ENCODE results near the gene MATN3.

- TF ChIP-seq, protein P1, sequence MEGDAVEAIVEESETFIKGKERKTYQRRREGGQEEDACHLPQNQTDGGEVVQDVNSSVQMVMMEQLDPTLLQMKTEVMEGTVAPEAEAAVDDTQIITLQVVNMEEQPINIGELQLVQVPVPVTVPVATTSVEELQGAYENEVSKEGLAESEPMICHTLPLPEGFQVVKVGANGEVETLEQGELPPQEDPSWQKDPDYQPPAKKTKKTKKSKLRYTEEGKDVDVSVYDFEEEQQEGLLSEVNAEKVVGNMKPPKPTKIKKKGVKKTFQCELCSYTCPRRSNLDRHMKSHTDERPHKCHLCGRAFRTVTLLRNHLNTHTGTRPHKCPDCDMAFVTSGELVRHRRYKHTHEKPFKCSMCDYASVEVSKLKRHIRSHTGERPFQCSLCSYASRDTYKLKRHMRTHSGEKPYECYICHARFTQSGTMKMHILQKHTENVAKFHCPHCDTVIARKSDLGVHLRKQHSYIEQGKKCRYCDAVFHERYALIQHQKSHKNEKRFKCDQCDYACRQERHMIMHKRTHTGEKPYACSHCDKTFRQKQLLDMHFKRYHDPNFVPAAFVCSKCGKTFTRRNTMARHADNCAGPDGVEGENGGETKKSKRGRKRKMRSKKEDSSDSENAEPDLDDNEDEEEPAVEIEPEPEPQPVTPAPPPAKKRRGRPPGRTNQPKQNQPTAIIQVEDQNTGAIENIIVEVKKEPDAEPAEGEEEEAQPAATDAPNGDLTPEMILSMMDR (conservative IDR thresholded peaks at IDR 0.05 in 1 of 2, IDR thresholded peaks at IDR 0.05 in 1 of 2; ENCODE audit: extremely low read depth in 1 of 2, insufficient read depth in 1 of 2, low read depth in 1 of 2, low read length in 2 of 2) = no peak
- TF ChIP-seq EZH2 (IDR thresholded peaks at IDR 0.05; ENCODE audit: borderline replicate concordance, low read length) = no peak
Observed at GRCh38 chr2:19973466-19973865, 39.0 kb downstream of the MATN3 start.

Measured in mammary epithelial cell (primary cell).